GM12878 (cell line): ENCODE data around the gene ART5. TPM values are rescaled to one million over a fixed set of nuclear protein-coding genes. Genes with fewer than 3 reads are reported as not detected.

Source experiments
- ATAC-seq: fragments of 200-7000 bp; cut with Tn5 transposase; 3 replicates; pipeline ENCODE4 v1.9.1; 2020; ENCODE audit warnings: mild to moderate bottlenecking, moderate library complexity
- BruUV-seq: library from RNA; stranded (reverse); fragments of 400-500 nt; replicated peaks from 2 replicates; lab custom pipeline; 2021; lab: Mats Ljungman, UMichigan
- CTCF ChIA-PET: fragments of 300-600 bp; sonication (Branson Sonifier 250); formaldehyde crosslinking; extraction: SDS; loops from one replicate; lab custom pipeline; 2021; ENCODE audit warnings: inconsistent platforms; lab: Yijun Ruan, JAX
- POLR2A ChIA-PET: fragments of 350-600 bp; formaldehyde crosslinking; extraction: SDS; loops from one replicate; lab custom pipeline; 2021; ENCODE audit warnings: inconsistent platforms; lab: Charles Lee
- RAD21 ChIA-PET: fragments of 300-600 bp; sonication (Branson Sonifier 250); formaldehyde crosslinking; loops from one replicate; lab custom pipeline; 2023; ENCODE audit warnings: antibody characterized with exemption; ENCODE audit not compliant: unreplicated experiment; lab: Charles Lee
- SMC1A ChIA-PET: fragments of 300-600 bp; sonication (Branson Sonifier 250); formaldehyde crosslinking; loops from one replicate; lab custom pipeline; 2023; ENCODE audit not compliant: unreplicated experiment, uncharacterized antibody; lab: Charles Lee
- DNase-seq: peaks from one replicate; pipeline ENCODE4 v3.0.0-alpha.2; 2011; ENCODE audit warnings: low read depth, low spot score
- FAIRE-seq: peaks from 3 replicates; lab custom pipeline; 2011; peaks lifted over from hg19 to GRCh38; lab: Jason Lieb, UNC
- H2AFZ ChIP-seq: 2 replicates; pipeline ENCODE4 v1.6.0; 2011; ENCODE audit warnings: low read depth, low read length, control low read depth; ENCODE audit not compliant: control insufficient read depth
- H3K27ac ChIP-seq: 2 replicates; pipeline ENCODE4 v1.5.1; 2011; ENCODE audit warnings: control low read depth; ENCODE audit not compliant: control insufficient read depth, insufficient read depth
- H3K27me3 ChIP-seq, 2 experiments: replicated peaks in 1 of 2; 2 replicates each; pipeline versions ENCODE4 v1.6.0 to v1.6.1; 2011; ENCODE audit warnings: low read length in 1 of 2; ENCODE audit not compliant: control insufficient read depth in 2 of 2, insufficient read depth in 2 of 2
- H3K36me3 ChIP-seq, 2 experiments: 2 replicates each; pipeline ENCODE4 v1.5.1; 2011; ENCODE audit warnings: low read length in 1 of 2; ENCODE audit not compliant: control insufficient read depth in 2 of 2, insufficient read depth in 2 of 2
- H3K4me1 ChIP-seq: 2 replicates; pipeline ENCODE4 v1.6.1; 2011; ENCODE audit warnings: mild to moderate bottlenecking, low read length, moderate library complexity, mixed read lengths; ENCODE audit not compliant: control insufficient read depth, insufficient read depth
- H3K4me2 ChIP-seq: 2 replicates; pipeline ENCODE4 v1.6.0; 2011; ENCODE audit warnings: control low read depth; ENCODE audit not compliant: control insufficient read depth, insufficient read depth
- H3K4me3 ChIP-seq: fragments of 200-600 bp; sonication (generic); 2 replicates; pipeline ENCODE4 v1.5.1; 2016
- H3K79me2 ChIP-seq: 2 replicates; pipeline ENCODE4 v1.6.0; 2011; ENCODE audit warnings: low read length; ENCODE audit not compliant: control insufficient read depth, insufficient read depth
- H3K9ac ChIP-seq: 2 replicates; pipeline ENCODE4 v1.8.0; 2011; ENCODE audit warnings: low read length, control low read depth, mixed read lengths; ENCODE audit not compliant: control insufficient read depth, insufficient read depth
- H3K9me3 ChIP-seq: replicated peaks from 3 replicates; pipeline ENCODE4 v1.5.1; 2011; ENCODE audit warnings: mild to moderate bottlenecking, low read length; ENCODE audit not compliant: control insufficient read depth, insufficient read depth
- H4K20me1 ChIP-seq: 2 replicates; pipeline ENCODE4 v1.6.0; 2011; ENCODE audit not compliant: control insufficient read depth, insufficient read depth
- BCL11A ChIP-seq: IDR thresholded peaks from 2 replicates; pipeline ENCODE4 v1.6.1; 2011; ENCODE audit warnings: low read depth, low read length
- KLF5 ChIP-seq: fragments of 450-650 bp; IDR thresholded peaks from 2 replicates; pipeline ENCODE4 v1.6.1; 2014; ENCODE audit warnings: mild to moderate bottlenecking; ENCODE audit not compliant: partially characterized antibody
- SMAD1 ChIP-seq: fragments of 450-650 bp; IDR thresholded peaks from 2 replicates; pipeline ENCODE4 v1.6.1; 2018; ENCODE audit warnings: mild to moderate bottlenecking, low read depth; ENCODE audit not compliant: partially characterized antibody
- SRF ChIP-seq, 2 experiments: IDR thresholded peaks; 2 replicates each; pipeline ENCODE4 v1.6.1; 2011; ENCODE audit warnings: low read depth in 2 of 2, low read length in 2 of 2, mild to moderate bottlenecking in 1 of 2, moderate library complexity in 1 of 2
- WGBS: methylation state at CpG from one replicate; pipeline ENCODE4 v1.1.6; 2016; ENCODE audit warnings: low lambda C conversion rate; ENCODE audit not compliant: insufficient replicate concordance, insufficient coverage; ENCODE audit errors: missing lambda C conversion rate; 5-methylcytosine and 5-hydroxymethylcytosine counted together
- in situ Hi-C: fragments of 300-500 bp; cut with MboI; formaldehyde crosslinking; loops from 9 replicates; pipeline ENCODE4 v1.14.3; 2018; ENCODE audit warnings: mixed read lengths
- intact Hi-C: fragments of 100-400 bp; cut with micrococcal nuclease; formaldehyde crosslinking; loops from one replicate; pipeline ENCODE4 v1.14.2; 2022; ENCODE audit not compliant: unreplicated experiment
- polyA plus RNA-seq, 11 experiments: library from polyadenylated mRNA; depleted of rRNA in 4 of 11; unstranded in 6 of 11; stranded (reverse) in 5 of 11; fragments of >200 nt; fragmentation: Nextera tagmentation in 4 of 11; fragmentation: Illumina TruSeq in 1 of 11; extraction: Ambion mirVana in 4 of 11; extraction: Trizol in 1 of 11; gene quantifications; 1 replicate in 1 of 11; 2 replicates in 10 of 11; pipeline versions ENCODE4 v1.2.1 to v1.2.3, GENCODE V29; 2011 to 2016; ENCODE audit warnings: inconsistent platforms in 2 of 11, missing spikeins in 2 of 11, low read depth in 1 of 11
- total RNA-seq, 4 experiments: library from RNA; depleted of rRNA in 3 of 4; stranded (reverse); fragments of >200 nt in 3 of 4; fragmentation: Illumina TruSeq in 1 of 4; extraction: Trizol in 1 of 4; gene quantifications; 2 replicates each; pipeline versions ENCODE4 v1.2.1 to v1.2.3, GENCODE V29; 2013 to 2021
- TF ChIP-seq, protein P1 (sequence below): fragments of 450-650 bp; conservative IDR thresholded peaks from 2 replicates; pipeline ENCODE4 v1.6.1; 2017; ENCODE audit warnings: mild to moderate bottlenecking, moderate library complexity

Gene ART5
- total and polyA plus RNA-seq, 10 of the 15 experiments (the other 5 are each of a cell fraction or from before 2014, with no cell fraction given) = 0.06 TPM; not detected in 9

GRCh38 chr11:3667149-3668035 is 25.6 kb upstream of the ART5 start:
- no peaks in the 10 kb centered on the region for H4K20me1 ChIP-seq
- TF ChIP-seq SMAD1 (no peak), SRF (IDR thresholded peaks at IDR 0.05; ENCODE audit: low read depth in 2 of 2, low read length in 2 of 2) (no peak), BCL11A (no peak), KLF5 (no peak)
- TF ChIP-seq, protein P1, sequence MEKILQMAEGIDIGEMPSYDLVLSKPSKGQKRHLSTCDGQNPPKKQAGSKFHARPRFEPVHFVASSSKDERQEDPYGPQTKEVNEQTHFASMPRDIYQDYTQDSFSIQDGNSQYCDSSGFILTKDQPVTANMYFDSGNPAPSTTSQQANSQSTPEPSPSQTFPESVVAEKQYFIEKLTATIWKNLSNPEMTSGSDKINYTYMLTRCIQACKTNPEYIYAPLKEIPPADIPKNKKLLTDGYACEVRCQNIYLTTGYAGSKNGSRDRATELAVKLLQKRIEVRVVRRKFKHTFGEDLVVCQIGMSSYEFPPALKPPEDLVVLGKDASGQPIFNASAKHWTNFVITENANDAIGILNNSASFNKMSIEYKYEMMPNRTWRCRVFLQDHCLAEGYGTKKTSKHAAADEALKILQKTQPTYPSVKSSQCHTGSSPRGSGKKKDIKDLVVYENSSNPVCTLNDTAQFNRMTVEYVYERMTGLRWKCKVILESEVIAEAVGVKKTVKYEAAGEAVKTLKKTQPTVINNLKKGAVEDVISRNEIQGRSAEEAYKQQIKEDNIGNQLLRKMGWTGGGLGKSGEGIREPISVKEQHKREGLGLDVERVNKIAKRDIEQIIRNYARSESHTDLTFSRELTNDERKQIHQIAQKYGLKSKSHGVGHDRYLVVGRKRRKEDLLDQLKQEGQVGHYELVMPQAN = no peak
- SMC1A ChIA-PET = no interaction called here
- no peaks in the 10 kb centered on the region for H3K4me1 ChIP-seq
- no peak overlapping the region for H3K4me3 ChIP-seq
- no peak for DNase-seq
- in situ Hi-C loops (no loop called here), intact Hi-C loops (no loop called here)
- CTCF ChIA-PET = no interaction called here
- FAIRE-seq = no peak
- POLR2A ChIA-PET = interaction anchor here (0.6 kb wide), 1 partner anchor 226 kb away, joined by 4 read pairs; no protein-coding TSS in a partner anchor
- no peaks in the 10 kb centered on the region for H3K79me2 ChIP-seq
- H2AFZ ChIP-seq = no peak overlapping the region
- H3K9me3 ChIP-seq = no peaks in the 10 kb centered on the region
- no peaks in the 10 kb centered on the region for H3K27me3 ChIP-seq
- no peak overlapping the region for H3K27ac ChIP-seq
- WGBS = over 99% methylated on average over 75 of the region's 89 CpGs
- H3K4me2 ChIP-seq = no peak overlapping the region
- H3K9ac ChIP-seq = no peak overlapping the region
- BruUV-seq = no TSS peak
- ATAC-seq = no peak
- peaks cover 8 to 9% of the 10 kb centered on the region in 2 experiments for H3K36me3 ChIP-seq
- RAD21 ChIA-PET = no interaction called here
